ENCODE measurements around the gene ARHGEF28. TPM values are rescaled to one million over a fixed set of nuclear protein-coding genes. Genes with fewer than 3 reads are reported as not detected.

Gene ARHGEF28
- total RNA-seq, 1 experiment from 2014 or later, result 6.1 TPM

DNA sequence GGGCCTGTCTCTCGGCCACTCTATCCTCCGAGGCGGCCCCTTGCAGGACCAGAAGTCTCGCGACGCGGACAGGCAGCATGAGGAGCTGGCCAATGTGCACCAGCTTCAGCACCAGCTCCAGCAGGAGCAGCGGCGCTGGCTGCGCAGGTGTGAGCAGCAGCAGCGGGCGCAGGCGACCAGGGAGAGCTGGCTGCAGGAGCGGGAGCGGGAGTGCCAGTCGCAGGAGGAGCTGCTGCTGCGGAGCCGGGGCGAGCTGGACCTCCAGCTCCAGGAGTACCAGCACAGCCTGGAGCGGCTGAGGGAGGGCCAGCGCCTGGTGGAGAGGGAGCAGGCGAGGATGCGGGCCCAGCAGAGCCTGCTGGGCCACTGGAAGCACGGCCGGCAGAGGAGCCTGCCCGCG, 283.5 kb downstream of the ARHGEF28 start:
- Histone ChIP-seq H3K36me3 (ENCODE audit: control insufficient read depth in 1 of 2, insufficient read depth in 2 of 2, low read length in 2 of 2) (no peaks in the 10 kb centered on the region), H3K27ac (ENCODE audit: low read depth, low read length) (no peak overlapping the region), H3K9me3 (ENCODE audit: control insufficient read depth in 1 of 2, insufficient read depth in 1 of 2, low read depth in 1 of 2, low read length in 2 of 2) (no peaks in the 10 kb centered on the region), H3K4me2 (ENCODE audit: low read length) (no peak overlapping the region), H3K27me3 (ENCODE audit: insufficient read depth, low read length) (no peaks in the 10 kb centered on the region), H3K9me2 (ENCODE audit: insufficient read depth) (no peaks in the 10 kb centered on the region), H3K79me2 (ENCODE audit: insufficient read depth, low read length) (no peaks in the 10 kb centered on the region), H4K20me1 (ENCODE audit: insufficient read depth) (no peaks in the 10 kb centered on the region), H3K9ac (ENCODE audit: low read length) (no peak overlapping the region), H2AFZ (ENCODE audit: low read depth, low read length, poor library complexity, severe bottlenecking) (no peak overlapping the region), H3K4me3 (replicated peaks in 1 of 2; ENCODE audit: low read depth in 1 of 2, low read length in 2 of 2) (no peak overlapping the region), H3K4me1 (ENCODE audit: control insufficient read depth in 1 of 2, insufficient read depth in 2 of 2, low read length in 2 of 2) (peaks cover 3 to 5% of the 10 kb centered on the region in 2 experiments; a peak in 2 of 4 replicates)
- TF ChIP-seq ZNF274 (IDR thresholded peaks at IDR 0.05; ENCODE audit: low read depth, low read length) (no peak), YY1 (IDR thresholded peaks at IDR 0.05; ENCODE audit: extremely low read depth, insufficient replicate concordance, low read depth, low read length) (no peak), JUND (IDR thresholded peaks at IDR 0.05) (no peak)
- TF ChIP-seq, protein P1, sequence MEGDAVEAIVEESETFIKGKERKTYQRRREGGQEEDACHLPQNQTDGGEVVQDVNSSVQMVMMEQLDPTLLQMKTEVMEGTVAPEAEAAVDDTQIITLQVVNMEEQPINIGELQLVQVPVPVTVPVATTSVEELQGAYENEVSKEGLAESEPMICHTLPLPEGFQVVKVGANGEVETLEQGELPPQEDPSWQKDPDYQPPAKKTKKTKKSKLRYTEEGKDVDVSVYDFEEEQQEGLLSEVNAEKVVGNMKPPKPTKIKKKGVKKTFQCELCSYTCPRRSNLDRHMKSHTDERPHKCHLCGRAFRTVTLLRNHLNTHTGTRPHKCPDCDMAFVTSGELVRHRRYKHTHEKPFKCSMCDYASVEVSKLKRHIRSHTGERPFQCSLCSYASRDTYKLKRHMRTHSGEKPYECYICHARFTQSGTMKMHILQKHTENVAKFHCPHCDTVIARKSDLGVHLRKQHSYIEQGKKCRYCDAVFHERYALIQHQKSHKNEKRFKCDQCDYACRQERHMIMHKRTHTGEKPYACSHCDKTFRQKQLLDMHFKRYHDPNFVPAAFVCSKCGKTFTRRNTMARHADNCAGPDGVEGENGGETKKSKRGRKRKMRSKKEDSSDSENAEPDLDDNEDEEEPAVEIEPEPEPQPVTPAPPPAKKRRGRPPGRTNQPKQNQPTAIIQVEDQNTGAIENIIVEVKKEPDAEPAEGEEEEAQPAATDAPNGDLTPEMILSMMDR (IDR thresholded peaks at IDR 0.05 in 2 of 3, conservative IDR thresholded peaks at IDR 0.05 in 1 of 3; ENCODE audit: borderline replicate concordance in 1 of 3, insufficient read depth in 1 of 3, low read depth in 2 of 3, low read length in 2 of 3), result no peak
- RAD21 ChIA-PET (ENCODE audit: low non-redundant PET in 1 of 2, low total read pairs in 2 of 2, uncharacterized antibody in 2 of 2, unreplicated experiment in 2 of 2), result no interaction called here
- no TSS peak for BruUV-seq (replicated peaks)
- intact Hi-C loops (cut with micrococcal nuclease), result loop anchor here (10.0 kb wide), 2 partner anchors 315 to 1355 kb away; no protein-coding TSS in a partner anchor
- no peak for DNase-seq (ENCODE audit: low read depth, low spot score)
- no peak for ATAC-seq
- POLR2A ChIA-PET, result no interaction called here
- CTCF ChIA-PET, result no interaction called here

DNA sequence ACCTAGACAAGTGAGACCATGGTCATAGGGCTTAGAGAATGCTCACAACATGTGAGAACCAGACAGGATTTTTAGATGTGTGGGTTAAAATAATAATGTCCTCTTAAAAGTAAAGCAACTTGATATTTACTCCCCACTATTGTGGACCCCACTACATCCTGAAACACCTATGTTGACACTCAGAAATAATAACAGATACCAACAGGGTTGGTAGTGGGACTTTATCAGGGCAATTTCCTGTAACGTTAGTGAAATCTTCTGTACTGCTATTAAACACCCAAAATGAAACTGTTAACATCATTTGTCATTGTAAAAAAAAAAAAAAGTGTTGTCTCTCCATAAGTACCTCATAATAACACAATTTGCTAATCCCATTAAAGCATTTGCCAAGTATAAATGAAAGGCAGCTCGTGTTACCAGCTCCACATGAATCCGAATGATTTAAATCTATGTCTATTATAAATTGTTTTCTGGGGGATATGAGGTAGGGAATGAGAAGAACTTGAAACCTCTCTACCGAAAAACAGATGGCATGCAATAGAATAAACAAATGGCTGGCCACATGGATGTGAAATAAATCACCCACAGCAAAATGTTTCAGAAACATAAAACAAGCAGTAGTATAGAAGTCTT, 285.9 kb downstream of the ARHGEF28 start:
- Histone ChIP-seq H3K27me3 (ENCODE audit: insufficient read depth, low read length) (no peaks in the 10 kb centered on the region), H3K79me2 (ENCODE audit: insufficient read depth, low read length) (no peaks in the 10 kb centered on the region), H3K27ac (ENCODE audit: low read depth, low read length) (no peak overlapping the region), H3K4me1 (ENCODE audit: control insufficient read depth in 1 of 2, insufficient read depth in 2 of 2, low read length in 2 of 2) (no peaks in the 10 kb centered on the region), H3K9ac (ENCODE audit: low read length) (no peak overlapping the region), H2AFZ (ENCODE audit: low read depth, low read length, poor library complexity, severe bottlenecking) (no peak overlapping the region), H3K4me2 (ENCODE audit: low read length) (no peak overlapping the region), H3K4me3 (replicated peaks in 1 of 2; ENCODE audit: low read depth in 1 of 2, low read length in 2 of 2) (no peak overlapping the region), H3K36me3 (ENCODE audit: control insufficient read depth in 1 of 2, insufficient read depth in 2 of 2, low read length in 2 of 2) (no peaks in the 10 kb centered on the region), H4K20me1 (ENCODE audit: insufficient read depth) (no peaks in the 10 kb centered on the region), H3K9me3 (ENCODE audit: control insufficient read depth in 1 of 2, insufficient read depth in 1 of 2, low read depth in 1 of 2, low read length in 2 of 2) (no peaks in the 10 kb centered on the region), H3K9me2 (ENCODE audit: insufficient read depth) (no peaks in the 10 kb centered on the region)
- TF ChIP-seq EZH2phosphoT487 (IDR thresholded peaks at IDR 0.05; ENCODE audit: borderline replicate concordance) (no peak), CEBPB (IDR thresholded peaks at IDR 0.05; ENCODE audit: low read depth) (no peak)
- DNase-seq (ENCODE audit: low read depth, low spot score) (no peak), ATAC-seq (no peak)
- ChIA-PET POLR2A (no interaction called here), CTCF (no interaction called here), RAD21 (ENCODE audit: low non-redundant PET in 1 of 2, low total read pairs in 2 of 2, uncharacterized antibody in 2 of 2, unreplicated experiment in 2 of 2) (no interaction called here)
- intact Hi-C loops (cut with micrococcal nuclease), result no loop called here
- BruUV-seq (replicated peaks), result no TSS peak
